IMR-90 (cell line): ENCODE results near the gene SCARF1. TPM values are rescaled to one million over a fixed set of nuclear protein-coding genes. Genes with fewer than 3 reads are reported as not detected.

Experiments used
- ATAC-seq: fragments of 200-7000 bp; cut with Tn5 transposase; 2 replicates; pipeline ENCODE4 v1.9.1; 2020; ENCODE audit warnings: low read depth, mild to moderate bottlenecking, moderate library complexity
- BruUV-seq: library from RNA; stranded (reverse); fragments of 400-500 nt; replicated peaks from 2 replicates; lab custom pipeline; 2021; lab: Mats Ljungman, UMichigan
- CTCF ChIA-PET: fragments of 300-600 bp; formaldehyde crosslinking; extraction: SDS; loops from one replicate; lab custom pipeline; 2021; ENCODE audit warnings: antibody characterized with exemption; lab: Yijun Ruan, JAX
- POLR2A ChIA-PET: fragments of 300-600 bp; sonication (Branson Sonifier 250); formaldehyde crosslinking; loops from one replicate; lab custom pipeline; 2022; ENCODE audit warnings: antibody characterized with exemption; ENCODE audit not compliant: unreplicated experiment; lab: Charles Lee
- DNase-seq: peaks from one replicate; pipeline ENCODE4 v3.0.0; 2013
- H2AFZ ChIP-seq: replicated peaks from 2 replicates; pipeline ENCODE3; 2013; ENCODE audit warnings: low read length, mild to moderate bottlenecking; ENCODE audit not compliant: poor library complexity
- H2AK5ac ChIP-seq: 2 replicates; pipeline ENCODE4 v1.6.1; 2013; ENCODE audit warnings: low read depth, low read length, inconsistent platforms
- H2AK9ac ChIP-seq: replicated peaks from 2 replicates; pipeline ENCODE3; 2013; ENCODE audit warnings: mild to moderate bottlenecking, low read depth, low read length, moderate library complexity; ENCODE audit not compliant: poor library complexity
- H2BK120ac ChIP-seq: 2 replicates; pipeline ENCODE4 v1.6.1; 2013; ENCODE audit warnings: low read depth, low read length, inconsistent platforms
- H2BK15ac ChIP-seq: 3 replicates; pipeline ENCODE4 v1.6.1; 2013; ENCODE audit warnings: low read depth, low read length, inconsistent platforms
- H2BK20ac ChIP-seq: 2 replicates; pipeline ENCODE4 v1.6.1; 2013; ENCODE audit warnings: low read depth, mild to moderate bottlenecking, inconsistent platforms, low read length, moderate library complexity
- H2BK5ac ChIP-seq: 2 replicates; pipeline ENCODE4 v1.6.1; 2013; ENCODE audit warnings: mild to moderate bottlenecking, low read depth, low read length, inconsistent platforms; ENCODE audit not compliant: poor library complexity, severe bottlenecking
- H3K14ac ChIP-seq: replicated peaks from 2 replicates; pipeline ENCODE4 v1.6.1; 2013; ENCODE audit warnings: low read depth, low read length, inconsistent platforms
- H3K18ac ChIP-seq: 2 replicates; pipeline ENCODE4 v1.6.1; 2013; ENCODE audit warnings: low read depth, low read length, control low read depth
- H3K23ac ChIP-seq: 2 replicates; pipeline ENCODE4 v1.6.1; 2013; ENCODE audit warnings: low read depth, low read length, inconsistent platforms
- H3K27ac ChIP-seq: 2 replicates; pipeline ENCODE4 v1.5.1; 2013; ENCODE audit warnings: mild to moderate bottlenecking, control low read depth, low read length; ENCODE audit not compliant: insufficient read depth
- H3K27me3 ChIP-seq: 2 replicates; pipeline ENCODE4 v1.6.1; 2013; ENCODE audit warnings: low read length; ENCODE audit not compliant: control insufficient read depth, insufficient read depth
- H3K36me3 ChIP-seq: 2 replicates; pipeline ENCODE4 v1.6.1; 2013; ENCODE audit warnings: low read length, mixed read lengths; ENCODE audit not compliant: control insufficient read depth, insufficient read depth
- H3K4ac ChIP-seq: 2 replicates; pipeline ENCODE4 v1.6.1; 2013; ENCODE audit warnings: low read depth, low read length, inconsistent platforms
- H3K4me1 ChIP-seq: 2 replicates; pipeline ENCODE4 v1.6.1; 2013; ENCODE audit warnings: low read length, mixed read lengths; ENCODE audit not compliant: control insufficient read depth, insufficient read depth
- H3K4me2 ChIP-seq: 2 replicates; pipeline ENCODE4 v1.6.1; 2013; ENCODE audit warnings: low read depth, mild to moderate bottlenecking, control low read depth, low read length, moderate library complexity
- H3K4me3 ChIP-seq: 2 replicates; pipeline ENCODE4 v1.5.1; 2013; ENCODE audit warnings: low read depth, mild to moderate bottlenecking, control low read depth, low read length, moderate library complexity; ENCODE audit not compliant: insufficient read depth
- H3K56ac ChIP-seq: 2 replicates; pipeline ENCODE4 v1.6.1; 2013; ENCODE audit warnings: low read length, inconsistent platforms; ENCODE audit not compliant: insufficient read depth; ENCODE audit errors: extremely low read depth
- H3K79me1 ChIP-seq, 2 experiments: 2 replicates each; pipeline ENCODE4 v1.6.1; 2013; ENCODE audit warnings: low read length in 2 of 2, inconsistent platforms in 1 of 2, low read depth in 1 of 2
- H3K9ac ChIP-seq: 2 replicates; pipeline ENCODE4 v1.6.1; 2013; ENCODE audit warnings: low read depth, low read length, control low read depth
- H3K9me1 ChIP-seq: 2 replicates; pipeline ENCODE4 v1.6.1; 2013; ENCODE audit warnings: low read length, inconsistent platforms; ENCODE audit not compliant: insufficient read depth
- H3K9me3 ChIP-seq: 2 replicates; pipeline ENCODE4 v1.6.1; 2013; ENCODE audit warnings: low read length; ENCODE audit not compliant: control insufficient read depth, insufficient read depth
- H4K20me1 ChIP-seq: 2 replicates; pipeline ENCODE4 v1.6.1; 2013; ENCODE audit warnings: low read length, inconsistent platforms; ENCODE audit not compliant: insufficient read depth
- H4K5ac ChIP-seq: 2 replicates; pipeline ENCODE4 v1.6.1; 2013; ENCODE audit warnings: mild to moderate bottlenecking, low read depth, low read length, control low read depth
- H4K8ac ChIP-seq, 2 experiments: 2 replicates each; pipeline ENCODE4 v1.6.1; 2013; ENCODE audit warnings: low read depth in 2 of 2, low read length in 2 of 2, control low read depth in 1 of 2, inconsistent platforms in 1 of 2
- H4K91ac ChIP-seq: 2 replicates; pipeline ENCODE4 v1.6.1; 2013; ENCODE audit warnings: low read depth, low read length, inconsistent platforms; ENCODE audit not compliant: insufficient read depth
- BHLHE40 ChIP-seq: fragments of 150-350 bp; IDR thresholded peaks from 2 replicates; pipeline ENCODE4 v1.6.1; 2016; ENCODE audit warnings: mild to moderate bottlenecking, low read depth, low read length
- CEBPB ChIP-seq: IDR thresholded peaks from 2 replicates; pipeline ENCODE4 v1.6.1; 2012; ENCODE audit warnings: low read depth, low read length, improper control_type of control experiment
- CHD1 ChIP-seq: IDR thresholded peaks from 2 replicates; pipeline ENCODE4 v1.6.1; 2012; ENCODE audit warnings: low read depth, low read length, improper control_type of control experiment
- CTCF ChIP-seq: conservative IDR thresholded peaks from 2 replicates; pipeline ENCODE4 v1.5.1; 2012; ENCODE audit warnings: mild to moderate bottlenecking, low read depth, low read length, improper control_type of control experiment
- MAFK ChIP-seq: IDR thresholded peaks from 2 replicates; pipeline ENCODE4 v1.6.1; 2012; ENCODE audit warnings: low read depth, low read length, improper control_type of control experiment
- MAZ ChIP-seq: IDR thresholded peaks from 2 replicates; pipeline ENCODE4 v1.6.1; 2012; ENCODE audit warnings: low read depth, mild to moderate bottlenecking, low read length, improper control_type of control experiment, moderate library complexity, borderline replicate concordance
- MXI1 ChIP-seq: IDR thresholded peaks from 2 replicates; pipeline ENCODE4 v1.6.1; 2012; ENCODE audit warnings: low read depth, mild to moderate bottlenecking, low read length, moderate library complexity, borderline replicate concordance
- NFE2L2 ChIP-seq: fragments of 150-350 bp; IDR thresholded peaks from 2 replicates; pipeline ENCODE4 v1.6.1; 2016; ENCODE audit warnings: low read depth, mild to moderate bottlenecking, low read length
- RAD21 ChIP-seq: IDR thresholded peaks from 2 replicates; pipeline ENCODE4 v1.6.1; 2012; ENCODE audit warnings: low read length, improper control_type of control experiment
- RCOR1 ChIP-seq: IDR thresholded peaks from 2 replicates; pipeline ENCODE4 v1.6.1; 2012; ENCODE audit warnings: mild to moderate bottlenecking, low read length, improper control_type of control experiment; ENCODE audit not compliant: insufficient replicate concordance
- RFX5 ChIP-seq: IDR thresholded peaks from 2 replicates; pipeline ENCODE4 v1.8.0; 2012; ENCODE audit warnings: low read depth, mild to moderate bottlenecking, low read length, moderate library complexity
- SMC3 ChIP-seq: fragments of 150-350 bp; IDR thresholded peaks from 2 replicates; pipeline ENCODE4 v1.6.1; 2016; ENCODE audit warnings: low read depth, mild to moderate bottlenecking, antibody characterized with exemption, low read length, moderate library complexity
- USF2 ChIP-seq: fragments of 150-350 bp; IDR thresholded peaks from 2 replicates; pipeline ENCODE4 v1.6.1; 2017; ENCODE audit warnings: mild to moderate bottlenecking, antibody characterized with exemption, low read length, low read depth
- WGBS, 2 experiments: methylation state at CpG; one replicate each; pipeline versions ENCODE4 v1.1.5 to v1.1.7; 2013; ENCODE audit warnings: missing lambda C conversion rate in 2 of 2; ENCODE audit not compliant: insufficient read length in 1 of 2; ENCODE audit errors: extremely low coverage in 2 of 2; 5-methylcytosine and 5-hydroxymethylcytosine counted together
- dilution Hi-C: fragments of 300-500 bp; cut with HindIII; formaldehyde crosslinking; loops from one replicate; pipeline ENCODE4 v1.14.3; 2018; ENCODE audit warnings: low sequenced_read_pairs; ENCODE audit not compliant: unreplicated experiment
- in situ Hi-C: fragments of 300-500 bp; cut with MboI; formaldehyde crosslinking; loops from 3 replicates; pipeline ENCODE4 v1.14.3; 2019; ENCODE audit warnings: low sequenced_read_pairs, inconsistent platforms, mixed read lengths
- intact Hi-C: fragments of 100-400 bp; cut with micrococcal nuclease; formaldehyde crosslinking; loops from 2 replicates; pipeline ENCODE4 v1.10.0; 2022
- polyA plus RNA-seq, 3 experiments: library from polyadenylated mRNA; depleted of rRNA; stranded (reverse); fragments of >200 nt; gene quantifications; 2 replicates each; pipeline ENCODE4 v1.2.3, GENCODE V29; 2012; ENCODE audit warnings: low replicate concordance in 1 of 3
- total RNA-seq: library from RNA; depleted of rRNA; stranded (reverse); fragments of >200 nt; gene quantifications from 2 replicates; pipeline ENCODE4 v1.2.3, GENCODE V29; 2012

The SCARF1 gene
- total and polyA plus RNA-seq, 2 of the 4 experiments (the other 2 are of a cell fraction): 0.18 to 0.43 TPM

GRCh38 chr17:1623057-1623630, 22.4 kb downstream of the SCARF1 start:
- Histone ChIP-seq H3K18ac (no peak overlapping the region), H3K36me3 (no peaks in the 10 kb centered on the region), H4K91ac (no peak overlapping the region), H2AK9ac (no peak overlapping the region), H2BK20ac (no peak overlapping the region), H3K56ac (no peak overlapping the region), H3K27me3 (peaks cover 6% of the 10 kb centered on the region; the same call in 1 of the 2 replicates), H4K20me1 (no peaks in the 10 kb centered on the region), H3K4me3 (no peak overlapping the region), H4K8ac (no peak overlapping the region), H3K14ac (no peak overlapping the region), H2BK5ac (no peak overlapping the region), H3K9me3 (no peaks in the 10 kb centered on the region), H3K9ac (no peak overlapping the region), H3K4me1 (peaks cover 2% of the 10 kb centered on the region; the same call in 1 of the 2 replicates), H3K4ac (no peak overlapping the region), H2AK5ac (no peak overlapping the region), H4K5ac (no peak overlapping the region), H3K9me1 (no peaks in the 10 kb centered on the region), H3K4me2 (no peak overlapping the region), H2BK120ac (no peak overlapping the region), H3K79me1 (no peaks in the 10 kb centered on the region), H3K23ac (no peak overlapping the region), H2BK15ac (no peak overlapping the region), H3K27ac (no peak overlapping the region), H2AFZ (no peak overlapping the region)
- POLR2A ChIA-PET: interaction anchor here (0.6 kb wide), 1 partner anchor 191 kb away, joined by 3 read pairs; no protein-coding TSS in a partner anchor
- WGBS, 2 experiments: 76% methylated on average over 6 of the region's 14 CpGs; no CpG with 5 or more reads in 1 of the 2 experiments
- intact Hi-C loops: no loop called here
- TF ChIP-seq SMC3 (no peak), MXI1 (no peak), RAD21 (no peak), RFX5 (no peak), BHLHE40 (no peak), CEBPB (no peak), CHD1 (no peak), NFE2L2 (no peak), CTCF (no peak), MAFK (no peak), MAZ (no peak), USF2 (no peak), RCOR1 (no peak)
- dilution Hi-C loops: no loop called here
- no peak for DNase-seq
- no TSS peak for BruUV-seq
- in situ Hi-C loops: no loop called here
- CTCF ChIA-PET: no interaction called here
- no peak for ATAC-seq
